ENCODE data around the gene UBALD1. TPM values are rescaled to one million over a fixed set of nuclear protein-coding genes. Genes with fewer than 3 reads are reported as not detected.

Gene UBALD1
- total RNA-seq, 4 donors from 2014 or later: 13.5 to 19.0 (median 15.4) TPM

DNA sequence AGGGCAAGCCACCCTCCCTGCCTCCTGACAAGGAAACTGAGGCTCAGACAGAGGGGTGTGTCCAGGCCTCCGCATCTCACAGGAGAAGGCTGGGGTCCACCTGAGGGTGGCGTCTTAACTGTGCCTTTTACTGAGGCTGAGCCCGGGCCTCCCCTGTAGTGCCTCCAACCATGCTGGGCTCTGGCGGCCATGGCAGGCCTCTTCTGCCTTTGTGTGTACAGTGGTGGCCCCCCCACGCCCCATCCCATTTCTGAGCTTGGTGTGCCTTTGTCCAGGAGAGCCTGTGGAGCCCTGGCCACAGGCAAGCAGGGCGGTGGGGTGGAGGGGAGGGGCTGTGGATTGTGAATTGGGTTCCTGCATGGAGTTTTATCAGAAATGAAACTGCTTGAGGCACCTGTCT, 41.1 kb upstream of the UBALD1 start:
- Histone ChIP-seq H3K4me3 (no peak overlapping the region), H3K36me3 (peaks cover 0 to 70% of the 10 kb centered on the region in 2 donors), H3K9me3 (no peaks in the 10 kb centered on the region), H3K4me1 (no peaks in the 10 kb centered on the region), H3K27me3 (no peaks in the 10 kb centered on the region), H3K27ac (no peak overlapping the region)
- in situ Hi-C loops (cut with MboI; ENCODE audit: low sequenced_read_pairs in 4 of 4) (no loop called here), intact Hi-C loops (cut with DNase I; ENCODE audit: low total_unique reads) (no loop called here)
- DNase-seq (no peak), ATAC-seq (no peak)
- TF ChIP-seq, protein P1, sequence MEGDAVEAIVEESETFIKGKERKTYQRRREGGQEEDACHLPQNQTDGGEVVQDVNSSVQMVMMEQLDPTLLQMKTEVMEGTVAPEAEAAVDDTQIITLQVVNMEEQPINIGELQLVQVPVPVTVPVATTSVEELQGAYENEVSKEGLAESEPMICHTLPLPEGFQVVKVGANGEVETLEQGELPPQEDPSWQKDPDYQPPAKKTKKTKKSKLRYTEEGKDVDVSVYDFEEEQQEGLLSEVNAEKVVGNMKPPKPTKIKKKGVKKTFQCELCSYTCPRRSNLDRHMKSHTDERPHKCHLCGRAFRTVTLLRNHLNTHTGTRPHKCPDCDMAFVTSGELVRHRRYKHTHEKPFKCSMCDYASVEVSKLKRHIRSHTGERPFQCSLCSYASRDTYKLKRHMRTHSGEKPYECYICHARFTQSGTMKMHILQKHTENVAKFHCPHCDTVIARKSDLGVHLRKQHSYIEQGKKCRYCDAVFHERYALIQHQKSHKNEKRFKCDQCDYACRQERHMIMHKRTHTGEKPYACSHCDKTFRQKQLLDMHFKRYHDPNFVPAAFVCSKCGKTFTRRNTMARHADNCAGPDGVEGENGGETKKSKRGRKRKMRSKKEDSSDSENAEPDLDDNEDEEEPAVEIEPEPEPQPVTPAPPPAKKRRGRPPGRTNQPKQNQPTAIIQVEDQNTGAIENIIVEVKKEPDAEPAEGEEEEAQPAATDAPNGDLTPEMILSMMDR (IDR thresholded peaks at IDR 0.05 in 4 of 5, conservative IDR thresholded peaks at IDR 0.05 in 1 of 5): no peak
- TF ChIP-seq POLR2A (IDR thresholded peaks at IDR 0.05): no peak

DNA sequence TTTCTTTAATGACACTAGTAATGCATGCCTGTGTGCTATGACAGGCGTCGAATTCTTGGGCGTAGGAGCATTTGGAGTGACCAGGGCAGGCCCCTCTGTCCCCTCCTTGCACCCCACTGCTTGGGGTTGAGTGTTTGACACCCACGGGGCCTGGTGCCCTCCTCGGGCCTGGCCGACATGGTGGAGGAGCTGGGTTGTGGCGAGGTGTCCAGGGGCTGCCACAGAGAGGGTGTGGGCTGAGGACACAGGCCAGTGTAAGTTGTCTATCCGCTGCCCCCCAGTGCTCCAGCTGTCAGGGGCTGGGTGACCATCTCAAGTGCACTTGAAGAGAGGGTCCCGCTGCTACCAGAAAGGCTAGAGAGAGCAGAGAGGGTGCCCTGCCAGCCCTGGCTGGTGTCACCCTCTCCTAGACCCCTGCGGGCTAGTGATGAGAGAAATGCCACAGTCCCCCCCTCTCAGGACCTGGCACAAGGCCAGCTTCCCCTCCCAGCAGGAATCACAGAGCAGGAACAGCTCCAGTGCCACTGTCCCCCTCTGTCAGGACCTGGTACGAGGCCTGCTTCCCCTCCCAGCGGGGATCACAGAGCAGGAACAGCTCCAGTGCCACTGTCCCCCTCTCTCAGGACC, 40.4 kb upstream of the UBALD1 start:
- Histone ChIP-seq H3K4me3 (no peak overlapping the region), H3K36me3 (peaks cover 0 to 73% of the 10 kb centered on the region in 2 donors), H3K27ac (no peak overlapping the region), H3K9me3 (no peaks in the 10 kb centered on the region), H3K27me3 (no peaks in the 10 kb centered on the region), H3K4me1 (peaks cover 0 to 3% of the 10 kb centered on the region in 2 donors)
- TF ChIP-seq POLR2A (IDR thresholded peaks at IDR 0.05): no peak
- TF ChIP-seq, protein P1 (IDR thresholded peaks at IDR 0.05 in 4 of 5, conservative IDR thresholded peaks at IDR 0.05 in 1 of 5): no peak
- in situ Hi-C loops (cut with MboI; ENCODE audit: low sequenced_read_pairs in 4 of 4): no loop called here
- ATAC-seq (no peak), DNase-seq (no peak)
- intact Hi-C loops (cut with DNase I; ENCODE audit: low total_unique reads): no loop called here

DNA sequence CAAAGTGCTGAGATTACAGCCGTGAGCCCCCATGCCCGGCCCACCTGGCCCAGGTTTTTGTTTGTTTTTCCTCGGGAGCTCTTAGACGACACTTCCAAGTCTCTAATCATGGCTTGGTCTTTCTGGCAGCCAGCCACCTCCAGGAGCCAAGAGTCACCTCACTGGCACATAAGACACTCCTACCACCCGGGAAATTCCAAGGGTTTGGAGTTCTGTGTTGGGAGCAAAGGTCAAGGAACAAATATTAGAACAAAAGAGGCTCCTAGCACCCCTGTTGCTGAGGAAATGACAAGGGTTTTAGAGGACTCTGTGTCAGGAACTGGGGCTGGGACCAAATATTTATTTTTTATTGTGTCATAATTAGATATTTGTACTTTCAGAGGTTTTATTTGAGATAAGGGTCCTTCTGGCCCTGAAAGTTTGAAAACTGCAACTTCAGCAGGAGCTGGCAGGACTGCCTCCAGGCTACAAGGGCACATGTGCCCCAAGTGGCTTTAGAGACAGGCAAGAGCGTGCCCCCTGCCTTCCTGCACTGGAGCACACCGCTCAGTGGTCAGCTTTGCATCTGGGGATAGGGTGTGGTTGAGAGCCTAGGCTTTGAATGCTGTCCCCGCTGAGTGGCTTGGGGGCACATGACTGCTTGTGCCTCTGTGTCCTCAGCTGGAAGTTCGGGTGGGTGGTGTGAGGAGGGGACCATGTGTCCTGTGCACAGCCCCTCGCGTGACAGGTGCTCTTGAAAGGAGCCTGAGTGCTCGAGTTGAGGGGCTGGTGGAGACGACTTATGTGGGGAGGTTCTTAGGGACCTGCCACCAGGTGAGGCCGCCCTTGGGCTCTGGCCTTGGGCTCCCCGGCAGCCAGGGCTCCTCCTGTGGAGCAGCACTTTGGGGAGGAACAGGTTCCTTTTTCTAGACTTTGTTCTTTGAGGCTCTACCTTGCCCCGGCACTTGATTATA, 39.6 kb upstream of the UBALD1 start:
- in situ Hi-C loops (cut with MboI; ENCODE audit: low sequenced_read_pairs in 4 of 4) (no loop called here), intact Hi-C loops (cut with DNase I; ENCODE audit: low total_unique reads) (no loop called here)
- Histone ChIP-seq H3K27ac (no peak overlapping the region), H3K9me3 (no peaks in the 10 kb centered on the region), H3K27me3 (no peaks in the 10 kb centered on the region), H3K36me3 (peaks cover 0 to 73% of the 10 kb centered on the region in 2 donors), H3K4me1 (peaks cover 0 to 3% of the 10 kb centered on the region in 2 donors), H3K4me3 (no peak overlapping the region)
- DNase-seq: no peak
- TF ChIP-seq, protein P1 (IDR thresholded peaks at IDR 0.05 in 4 of 5, conservative IDR thresholded peaks at IDR 0.05 in 1 of 5): no peak
- TF ChIP-seq POLR2A (IDR thresholded peaks at IDR 0.05): no peak
- no peak for ATAC-seq

DNA sequence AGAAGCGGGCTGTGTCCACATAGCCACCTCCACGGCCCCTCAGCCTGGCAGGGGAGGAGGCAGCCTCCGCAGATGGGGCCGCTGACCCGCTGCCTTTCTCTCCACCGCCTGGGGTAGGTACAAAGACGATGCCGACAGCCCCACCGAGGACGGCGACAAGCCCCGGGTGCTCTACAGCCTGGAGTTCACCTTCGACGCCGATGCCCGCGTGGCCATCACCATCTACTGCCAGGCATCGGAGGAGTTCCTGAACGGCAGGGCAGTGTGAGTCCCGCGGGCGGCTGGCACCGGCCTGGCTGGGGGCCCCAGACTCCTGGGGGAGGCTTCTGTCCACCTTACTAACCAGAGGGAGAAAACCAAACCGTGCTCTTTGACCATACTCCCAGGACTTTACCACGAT, 37.9 kb upstream of the UBALD1 start:
- Histone ChIP-seq H3K36me3 (peaks cover 0 to 63% of the 10 kb centered on the region in 2 donors), H3K27ac (no peak overlapping the region), H3K9me3 (no peaks in the 10 kb centered on the region), H3K27me3 (no peaks in the 10 kb centered on the region), H3K4me1 (peaks cover 0 to 3% of the 10 kb centered on the region in 2 donors), H3K4me3 (no peak overlapping the region)
- DNase-seq (no peak), ATAC-seq (no peak)
- intact Hi-C loops (cut with DNase I; ENCODE audit: low total_unique reads): no loop called here
- TF ChIP-seq, protein P1 (IDR thresholded peaks at IDR 0.05 in 4 of 5, conservative IDR thresholded peaks at IDR 0.05 in 1 of 5): no peak
- no peak for TF ChIP-seq POLR2A (IDR thresholded peaks at IDR 0.05)
- in situ Hi-C loops (cut with MboI; ENCODE audit: low sequenced_read_pairs in 4 of 4): no loop called here
